ENCODE data around the gene AGXT2.
A peak's percentile ranks its signal among the peaks of the same experiment; 100 is the strongest.

AGXT2 gene

GRCh38 chr5:35023391-35024178 lies 24.2 kb downstream of the AGXT2 start:
- Histone ChIP-seq H3K36me3 (replicated peaks) (no peaks in the 10 kb centered on the region), H3K4me3 (no peak overlapping the region), H3K9me3 (no peaks in the 10 kb centered on the region; the same call in 1 of the 2 replicates), H3K4me1 (no peaks in the 10 kb centered on the region), H3K27me3 (ENCODE audit: low read depth) (peaks cover under 1% of the 10 kb centered on the region; the same call in 1 of the 2 replicates)
- DNase-seq (ENCODE audit: low spot score in 2 of 2): no peak
- in situ Hi-C loops (cut with MboI; ENCODE audit: low sequenced_read_pairs): loop anchor here (25.0 kb wide), 1 partner anchor 536 kb away; no protein-coding TSS in a partner anchor

- Histone ChIP-seq H3K4me3 (no peak overlapping the region), H3K4me1 (no peaks in the 10 kb centered on the region), H3K36me3 (replicated peaks) (no peaks in the 10 kb centered on the region), H3K9me3 (no peaks in the 10 kb centered on the region), H3K27me3 (ENCODE audit: low read depth) (no peaks in the 10 kb centered on the region)
- in situ Hi-C loops (cut with MboI; ENCODE audit: low sequenced_read_pairs): loop anchor here (25.0 kb wide), 1 partner anchor 529 kb away; no protein-coding TSS in a partner anchor
- no peak for DNase-seq (ENCODE audit: low spot score in 2 of 2)
Measured at GRCh38 chr5:35016174-35017051, 31.3 kb downstream of the AGXT2 start.

- Histone ChIP-seq H3K36me3 (replicated peaks) (no peaks in the 10 kb centered on the region), H3K4me3 (no peak overlapping the region), H3K9me3 (no peaks in the 10 kb centered on the region), H3K27me3 (ENCODE audit: low read depth) (no peaks in the 10 kb centered on the region), H3K4me1 (no peaks in the 10 kb centered on the region)
- in situ Hi-C loops (cut with MboI; ENCODE audit: low sequenced_read_pairs): loop anchor here (25.0 kb wide), 1 partner anchor 528 kb away; no protein-coding TSS in a partner anchor
- no peak for DNase-seq (ENCODE audit: low spot score in 2 of 2)
Measured at GRCh38 chr5:35015063-35015462, 32.7 kb downstream of the AGXT2 start.

GRCh38 chr5:35012796-35013195 lies 35.0 kb downstream of the AGXT2 start:
- Histone ChIP-seq H3K36me3 (replicated peaks) (no peaks in the 10 kb centered on the region), H3K27me3 (ENCODE audit: low read depth) (no peaks in the 10 kb centered on the region), H3K9me3 (no peaks in the 10 kb centered on the region), H3K4me3 (no peak overlapping the region), H3K4me1 (no peaks in the 10 kb centered on the region)
- in situ Hi-C loops (cut with MboI; ENCODE audit: low sequenced_read_pairs): loop anchor here (25.0 kb wide), 1 partner anchor 525 kb away; no protein-coding TSS in a partner anchor
- no peak for DNase-seq (ENCODE audit: low spot score in 2 of 2)

- H3K4me3 ChIP-seq: no peak overlapping the region
- no peaks in the 10 kb centered on the region for H3K4me1 ChIP-seq
- no peaks in the 10 kb centered on the region for H3K36me3 ChIP-seq (replicated peaks)
- no peak for DNase-seq (ENCODE audit: low spot score in 2 of 2)
- no peaks in the 10 kb centered on the region for H3K9me3 ChIP-seq
- in situ Hi-C loops (cut with MboI; ENCODE audit: low sequenced_read_pairs): loop anchor here (25.0 kb wide), 1 partner anchor 525 kb away; no protein-coding TSS in a partner anchor
- H3K27me3 ChIP-seq (ENCODE audit: low read depth): no peaks in the 10 kb centered on the region
Measured at GRCh38 chr5:35012365-35012764, 35.4 kb downstream of the AGXT2 start.

- Histone ChIP-seq H3K4me1 (no peaks in the 10 kb centered on the region), H3K4me3 (no peak overlapping the region), H3K36me3 (replicated peaks) (no peaks in the 10 kb centered on the region), H3K27me3 (ENCODE audit: low read depth) (no peaks in the 10 kb centered on the region), H3K9me3 (no peaks in the 10 kb centered on the region)
- DNase-seq (ENCODE audit: low spot score in 2 of 2): no peak
- in situ Hi-C loops (cut with MboI; ENCODE audit: low sequenced_read_pairs): loop anchor here (25.0 kb wide), 1 partner anchor 523 kb away; no protein-coding TSS in a partner anchor
Measured at GRCh38 chr5:35010676-35011075, 37.1 kb downstream of the AGXT2 start.

GRCh38 chr5:35009657-35010056 lies 38.1 kb downstream of the AGXT2 start:
- Histone ChIP-seq H3K4me1 (no peaks in the 10 kb centered on the region), H3K36me3 (replicated peaks) (no peaks in the 10 kb centered on the region), H3K27me3 (ENCODE audit: low read depth) (no peaks in the 10 kb centered on the region), H3K4me3 (no peak overlapping the region), H3K9me3 (no peaks in the 10 kb centered on the region)
- in situ Hi-C loops (cut with MboI; ENCODE audit: low sequenced_read_pairs): loop anchor here (25.0 kb wide), 1 partner anchor 522 kb away; no protein-coding TSS in a partner anchor
- no peak for DNase-seq (ENCODE audit: low spot score in 2 of 2)

GRCh38 chr5:35009019-35009418 lies 38.7 kb downstream of the AGXT2 start:
- Histone ChIP-seq H3K36me3 (replicated peaks) (no peaks in the 10 kb centered on the region), H3K27me3 (ENCODE audit: low read depth) (0 out of 2 replicates have a peak, but pooled peaks cover 1% of the 10 kb centered on the region), H3K4me1 (no peaks in the 10 kb centered on the region), H3K9me3 (no peaks in the 10 kb centered on the region), H3K4me3 (no peak overlapping the region)
- in situ Hi-C loops (cut with MboI; ENCODE audit: low sequenced_read_pairs): loop anchor here (25.0 kb wide), 1 partner anchor 522 kb away; no protein-coding TSS in a partner anchor
- no peak for DNase-seq (ENCODE audit: low spot score in 2 of 2)

- in situ Hi-C loops (cut with MboI; ENCODE audit: low sequenced_read_pairs): loop anchor here (25.0 kb wide), 1 partner anchor 517 kb away; no protein-coding TSS in a partner anchor
- Histone ChIP-seq H3K4me1 (no peaks in the 10 kb centered on the region), H3K4me3 (no peak overlapping the region), H3K27me3 (ENCODE audit: low read depth) (0 out of 2 replicates have a peak, but pooled peaks cover 7% of the 10 kb centered on the region), H3K9me3 (no peaks in the 10 kb centered on the region), H3K36me3 (replicated peaks) (no peaks in the 10 kb centered on the region)
- DNase-seq (ENCODE audit: low spot score in 2 of 2): no peak
Measured at GRCh38 chr5:35004771-35005170, 43.0 kb downstream of the AGXT2 start.

- Histone ChIP-seq H3K36me3 (replicated peaks) (no peaks in the 10 kb centered on the region), H3K4me3 (no peak overlapping the region), H3K27me3 (ENCODE audit: low read depth) (0 out of 2 replicates have a peak, but pooled peaks cover 7% of the 10 kb centered on the region), H3K9me3 (no peaks in the 10 kb centered on the region), H3K4me1 (no peaks in the 10 kb centered on the region)
- DNase-seq (ENCODE audit: low spot score in 2 of 2): no peak
- in situ Hi-C loops (cut with MboI; ENCODE audit: low sequenced_read_pairs): loop anchor here (25.0 kb wide), 1 partner anchor 517 kb away; no protein-coding TSS in a partner anchor
Measured at GRCh38 chr5:35004200-35004599, 43.5 kb downstream of the AGXT2 start.

GRCh38 chr5:35003018-35003957 lies 44.5 kb downstream of the AGXT2 start:
- Histone ChIP-seq H3K4me3 (no peak overlapping the region), H3K27me3 (ENCODE audit: low read depth) (0 out of 2 replicates have a peak, but pooled peaks cover 7% of the 10 kb centered on the region), H3K9me3 (no peaks in the 10 kb centered on the region), H3K4me1 (no peaks in the 10 kb centered on the region), H3K36me3 (replicated peaks) (no peaks in the 10 kb centered on the region)
- DNase-seq (ENCODE audit: low spot score in 2 of 2): peak; percentile 44 to 75
- in situ Hi-C loops (cut with MboI; ENCODE audit: low sequenced_read_pairs): loop anchor here (25.0 kb wide), 1 partner anchor 516 kb away; no protein-coding TSS in a partner anchor

GRCh38 chr5:35002459-35002858 lies 45.3 kb downstream of the AGXT2 start:
- H3K4me3 ChIP-seq: no peak overlapping the region
- in situ Hi-C loops (cut with MboI; ENCODE audit: low sequenced_read_pairs): loop anchor here (25.0 kb wide), 1 partner anchor 515 kb away; no protein-coding TSS in a partner anchor
- H3K9me3 ChIP-seq: no peaks in the 10 kb centered on the region
- DNase-seq (ENCODE audit: low spot score in 2 of 2): no peak
- H3K27me3 ChIP-seq (ENCODE audit: low read depth): 0 out of 2 replicates have a peak, but pooled peaks cover 7% of the 10 kb centered on the region
- H3K36me3 ChIP-seq (replicated peaks): no peaks in the 10 kb centered on the region
- no peaks in the 10 kb centered on the region for H3K4me1 ChIP-seq
